IMR-90 (cell line): ENCODE data around the gene CADM4. TPM values are rescaled to one million over a fixed set of nuclear protein-coding genes. Genes with fewer than 3 reads are reported as not detected.

Experiments
- ATAC-seq: fragments of 200-7000 bp; cut with Tn5 transposase; 2 replicates; pipeline ENCODE4 v1.9.1; 2020; ENCODE audit warnings: low read depth, mild to moderate bottlenecking, moderate library complexity
- BruUV-seq: library from RNA; stranded (reverse); fragments of 400-500 nt; replicated peaks from 2 replicates; lab custom pipeline; 2021; lab: Mats Ljungman, UMichigan
- CTCF ChIA-PET: fragments of 300-600 bp; formaldehyde crosslinking; extraction: SDS; loops from one replicate; lab custom pipeline; 2021; ENCODE audit warnings: antibody characterized with exemption; lab: Yijun Ruan, JAX
- POLR2A ChIA-PET: fragments of 300-600 bp; sonication (Branson Sonifier 250); formaldehyde crosslinking; loops from one replicate; lab custom pipeline; 2022; ENCODE audit warnings: antibody characterized with exemption; ENCODE audit not compliant: unreplicated experiment; lab: Charles Lee
- DNase-seq: peaks from one replicate; pipeline ENCODE4 v3.0.0; 2013
- H2AFZ ChIP-seq: replicated peaks from 2 replicates; pipeline ENCODE3; 2013; ENCODE audit warnings: low read length, mild to moderate bottlenecking; ENCODE audit not compliant: poor library complexity
- H2AK5ac ChIP-seq: 2 replicates; pipeline ENCODE4 v1.6.1; 2013; ENCODE audit warnings: low read depth, low read length, inconsistent platforms
- H2AK9ac ChIP-seq: replicated peaks from 2 replicates; pipeline ENCODE3; 2013; ENCODE audit warnings: mild to moderate bottlenecking, low read depth, low read length, moderate library complexity; ENCODE audit not compliant: poor library complexity
- H2BK120ac ChIP-seq: 2 replicates; pipeline ENCODE4 v1.6.1; 2013; ENCODE audit warnings: low read depth, low read length, inconsistent platforms
- H2BK15ac ChIP-seq: 3 replicates; pipeline ENCODE4 v1.6.1; 2013; ENCODE audit warnings: low read depth, low read length, inconsistent platforms
- H2BK20ac ChIP-seq: 2 replicates; pipeline ENCODE4 v1.6.1; 2013; ENCODE audit warnings: low read depth, mild to moderate bottlenecking, inconsistent platforms, low read length, moderate library complexity
- H2BK5ac ChIP-seq: 2 replicates; pipeline ENCODE4 v1.6.1; 2013; ENCODE audit warnings: mild to moderate bottlenecking, low read depth, low read length, inconsistent platforms; ENCODE audit not compliant: poor library complexity, severe bottlenecking
- H3K14ac ChIP-seq: replicated peaks from 2 replicates; pipeline ENCODE4 v1.6.1; 2013; ENCODE audit warnings: low read depth, low read length, inconsistent platforms
- H3K18ac ChIP-seq: 2 replicates; pipeline ENCODE4 v1.6.1; 2013; ENCODE audit warnings: low read depth, low read length, control low read depth
- H3K23ac ChIP-seq: 2 replicates; pipeline ENCODE4 v1.6.1; 2013; ENCODE audit warnings: low read depth, low read length, inconsistent platforms
- H3K27ac ChIP-seq: 2 replicates; pipeline ENCODE4 v1.5.1; 2013; ENCODE audit warnings: mild to moderate bottlenecking, control low read depth, low read length; ENCODE audit not compliant: insufficient read depth
- H3K27me3 ChIP-seq: 2 replicates; pipeline ENCODE4 v1.6.1; 2013; ENCODE audit warnings: low read length; ENCODE audit not compliant: control insufficient read depth, insufficient read depth
- H3K36me3 ChIP-seq: 2 replicates; pipeline ENCODE4 v1.6.1; 2013; ENCODE audit warnings: low read length, mixed read lengths; ENCODE audit not compliant: control insufficient read depth, insufficient read depth
- H3K4ac ChIP-seq: 2 replicates; pipeline ENCODE4 v1.6.1; 2013; ENCODE audit warnings: low read depth, low read length, inconsistent platforms
- H3K4me1 ChIP-seq: 2 replicates; pipeline ENCODE4 v1.6.1; 2013; ENCODE audit warnings: low read length, mixed read lengths; ENCODE audit not compliant: control insufficient read depth, insufficient read depth
- H3K4me2 ChIP-seq: 2 replicates; pipeline ENCODE4 v1.6.1; 2013; ENCODE audit warnings: low read depth, mild to moderate bottlenecking, control low read depth, low read length, moderate library complexity
- H3K4me3 ChIP-seq: 2 replicates; pipeline ENCODE4 v1.5.1; 2013; ENCODE audit warnings: low read depth, mild to moderate bottlenecking, control low read depth, low read length, moderate library complexity; ENCODE audit not compliant: insufficient read depth
- H3K56ac ChIP-seq: 2 replicates; pipeline ENCODE4 v1.6.1; 2013; ENCODE audit warnings: low read length, inconsistent platforms; ENCODE audit not compliant: insufficient read depth; ENCODE audit errors: extremely low read depth
- H3K79me1 ChIP-seq, 2 experiments: 2 replicates each; pipeline ENCODE4 v1.6.1; 2013; ENCODE audit warnings: low read length in 2 of 2, inconsistent platforms in 1 of 2, low read depth in 1 of 2
- H3K9ac ChIP-seq: 2 replicates; pipeline ENCODE4 v1.6.1; 2013; ENCODE audit warnings: low read depth, low read length, control low read depth
- H3K9me1 ChIP-seq: 2 replicates; pipeline ENCODE4 v1.6.1; 2013; ENCODE audit warnings: low read length, inconsistent platforms; ENCODE audit not compliant: insufficient read depth
- H3K9me3 ChIP-seq: 2 replicates; pipeline ENCODE4 v1.6.1; 2013; ENCODE audit warnings: low read length; ENCODE audit not compliant: control insufficient read depth, insufficient read depth
- H4K20me1 ChIP-seq: 2 replicates; pipeline ENCODE4 v1.6.1; 2013; ENCODE audit warnings: low read length, inconsistent platforms; ENCODE audit not compliant: insufficient read depth
- H4K5ac ChIP-seq: 2 replicates; pipeline ENCODE4 v1.6.1; 2013; ENCODE audit warnings: mild to moderate bottlenecking, low read depth, low read length, control low read depth
- H4K8ac ChIP-seq, 2 experiments: 2 replicates each; pipeline ENCODE4 v1.6.1; 2013; ENCODE audit warnings: low read depth in 2 of 2, low read length in 2 of 2, control low read depth in 1 of 2, inconsistent platforms in 1 of 2
- H4K91ac ChIP-seq: 2 replicates; pipeline ENCODE4 v1.6.1; 2013; ENCODE audit warnings: low read depth, low read length, inconsistent platforms; ENCODE audit not compliant: insufficient read depth
- CEBPB ChIP-seq: IDR thresholded peaks from 2 replicates; pipeline ENCODE4 v1.6.1; 2012; ENCODE audit warnings: low read depth, low read length, improper control_type of control experiment
- CHD1 ChIP-seq: IDR thresholded peaks from 2 replicates; pipeline ENCODE4 v1.6.1; 2012; ENCODE audit warnings: low read depth, low read length, improper control_type of control experiment
- CTCF ChIP-seq: conservative IDR thresholded peaks from 2 replicates; pipeline ENCODE4 v1.5.1; 2012; ENCODE audit warnings: mild to moderate bottlenecking, low read depth, low read length, improper control_type of control experiment
- MAFK ChIP-seq: IDR thresholded peaks from 2 replicates; pipeline ENCODE4 v1.6.1; 2012; ENCODE audit warnings: low read depth, low read length, improper control_type of control experiment
- MAZ ChIP-seq: IDR thresholded peaks from 2 replicates; pipeline ENCODE4 v1.6.1; 2012; ENCODE audit warnings: low read depth, mild to moderate bottlenecking, low read length, improper control_type of control experiment, moderate library complexity, borderline replicate concordance
- NFE2L2 ChIP-seq: fragments of 150-350 bp; IDR thresholded peaks from 2 replicates; pipeline ENCODE4 v1.6.1; 2016; ENCODE audit warnings: low read depth, mild to moderate bottlenecking, low read length
- RAD21 ChIP-seq: IDR thresholded peaks from 2 replicates; pipeline ENCODE4 v1.6.1; 2012; ENCODE audit warnings: low read length, improper control_type of control experiment
- RCOR1 ChIP-seq: IDR thresholded peaks from 2 replicates; pipeline ENCODE4 v1.6.1; 2012; ENCODE audit warnings: mild to moderate bottlenecking, low read length, improper control_type of control experiment; ENCODE audit not compliant: insufficient replicate concordance
- RFX5 ChIP-seq: IDR thresholded peaks from 2 replicates; pipeline ENCODE4 v1.8.0; 2012; ENCODE audit warnings: low read depth, mild to moderate bottlenecking, low read length, moderate library complexity
- USF2 ChIP-seq: fragments of 150-350 bp; IDR thresholded peaks from 2 replicates; pipeline ENCODE4 v1.6.1; 2017; ENCODE audit warnings: mild to moderate bottlenecking, antibody characterized with exemption, low read length, low read depth
- WGBS, 2 experiments: methylation state at CpG; one replicate each; pipeline versions ENCODE4 v1.1.5 to v1.1.7; 2013; ENCODE audit warnings: missing lambda C conversion rate in 2 of 2; ENCODE audit not compliant: insufficient read length in 1 of 2; ENCODE audit errors: extremely low coverage in 2 of 2; 5-methylcytosine and 5-hydroxymethylcytosine counted together
- dilution Hi-C: fragments of 300-500 bp; cut with HindIII; formaldehyde crosslinking; loops from one replicate; pipeline ENCODE4 v1.14.3; 2018; ENCODE audit warnings: low sequenced_read_pairs; ENCODE audit not compliant: unreplicated experiment
- in situ Hi-C: fragments of 300-500 bp; cut with MboI; formaldehyde crosslinking; loops from 3 replicates; pipeline ENCODE4 v1.14.3; 2019; ENCODE audit warnings: low sequenced_read_pairs, inconsistent platforms, mixed read lengths
- intact Hi-C: fragments of 100-400 bp; cut with micrococcal nuclease; formaldehyde crosslinking; loops from 2 replicates; pipeline ENCODE4 v1.10.0; 2022
- polyA plus RNA-seq, 3 experiments: library from polyadenylated mRNA; depleted of rRNA; stranded (reverse); fragments of >200 nt; gene quantifications; 2 replicates each; pipeline ENCODE4 v1.2.3, GENCODE V29; 2012; ENCODE audit warnings: low replicate concordance in 1 of 3
- total RNA-seq: library from RNA; depleted of rRNA; stranded (reverse); fragments of >200 nt; gene quantifications from 2 replicates; pipeline ENCODE4 v1.2.3, GENCODE V29; 2012

The CADM4 gene
- total and polyA plus RNA-seq, 2 of the 4 experiments (the other 2 are of a cell fraction): 2.0 to 4.9 TPM

GRCh38 chr19:43664018-43664417 is 24.4 kb upstream of the CADM4 start:
- ChIA-PET POLR2A (no interaction called here), CTCF (no interaction called here)
- Histone ChIP-seq H3K79me1 (peaks cover 52 to 74% of the 10 kb centered on the region in 2 experiments), H3K9ac (no peak overlapping the region), H2BK5ac (no peak overlapping the region), H3K4me1 (peaks cover 8% of the 10 kb centered on the region), H3K4me3 (no peak overlapping the region), H3K14ac (no peak overlapping the region), H3K23ac (no peak overlapping the region), H3K27ac (no peak overlapping the region), H3K4me2 (no peak overlapping the region), H4K5ac (no peak overlapping the region), H3K56ac (no peak overlapping the region), H2AK5ac (no peak overlapping the region), H2AK9ac (no peak overlapping the region), H2BK20ac (no peak overlapping the region), H2BK15ac (no peak overlapping the region), H2AFZ (no peak overlapping the region), H3K36me3 (peaks cover 52% of the 10 kb centered on the region), H4K8ac (no peak overlapping the region), H3K4ac (no peak overlapping the region), H3K9me3 (no peaks in the 10 kb centered on the region), H3K9me1 (peaks cover 18% of the 10 kb centered on the region), H3K18ac (no peak overlapping the region), H3K27me3 (no peaks in the 10 kb centered on the region), H4K91ac (no peak overlapping the region), H2BK120ac (no peak overlapping the region), H4K20me1 (peaks cover 62% of the 10 kb centered on the region)
- in situ Hi-C loops (no loop called here), intact Hi-C loops (loop anchor here (10.0 kb wide), 1 partner anchor 559 kb away; no protein-coding TSS in a partner anchor), dilution Hi-C loops (no loop called here)
- DNase-seq (no peak), ATAC-seq (no peak)
- WGBS, 2 experiments: no CpG with 5 or more reads among the region's 7 CpGs
- TF ChIP-seq USF2: no peak
- TF ChIP-seq CHD1: no peak
- TF ChIP-seq RAD21: no peak
- no peak for TF ChIP-seq RFX5
- no peak for TF ChIP-seq NFE2L2
- no peak for TF ChIP-seq CEBPB
- no peak for TF ChIP-seq MAFK
- TF ChIP-seq MAZ: no peak
- TF ChIP-seq RCOR1: no peak
- TF ChIP-seq CTCF: no peak
- BruUV-seq: no TSS peak
